DND-41 (cell line): Measurements from ENCODE around the gene CDC42EP2.

Experiments used
- ATAC-seq: fragments of 200-7000 bp; cut with Tn5 transposase; 3 replicates; pipeline ENCODE4 v1.9.1; 2021; ENCODE audit warnings: low read depth; ENCODE audit not compliant: insufficient read depth
- DNase-seq: peaks from one replicate; pipeline ENCODE4 v3.0.0-alpha.2; 2020
- H2AFZ ChIP-seq: 2 replicates; pipeline ENCODE4 v1.6.0; 2012; ENCODE audit warnings: low read depth, low read length
- H3K27ac ChIP-seq: 2 replicates; pipeline ENCODE4 v1.5.1; 2012; ENCODE audit warnings: low read length, inconsistent platforms
- H3K27me3 ChIP-seq: fragments of 200-600 bp; sonication (generic); 2 replicates; pipeline ENCODE4 v1.6.0; 2012; ENCODE audit warnings: low read length, mild to moderate bottlenecking, inconsistent platforms; ENCODE audit not compliant: insufficient read depth, poor library complexity
- H3K36me3 ChIP-seq: 2 replicates; pipeline ENCODE4 v1.5.1; 2012; ENCODE audit warnings: low read length, inconsistent platforms; ENCODE audit not compliant: insufficient read depth
- H3K4me1 ChIP-seq: 2 replicates; pipeline ENCODE4 v1.5.1; 2012; ENCODE audit warnings: mild to moderate bottlenecking, low read length; ENCODE audit not compliant: insufficient read depth
- H3K4me2 ChIP-seq: 2 replicates; pipeline ENCODE4 v1.6.0; 2012; ENCODE audit warnings: mild to moderate bottlenecking, moderate library complexity, low read length, inconsistent platforms; ENCODE audit not compliant: insufficient read depth
- H3K4me3 ChIP-seq, 2 experiments: fragments of 200-600 bp in 1 of 2; shearing (Covaris generic) in 1 of 2; 2 replicates each; pipeline ENCODE4 v1.5.1; 2012 to 2016; ENCODE audit warnings: inconsistent platforms in 2 of 2, low read length in 2 of 2, mild to moderate bottlenecking in 2 of 2, low read depth in 1 of 2, moderate library complexity in 1 of 2
- H3K79me2 ChIP-seq: 2 replicates; pipeline ENCODE4 v1.6.0; 2012; ENCODE audit warnings: low read length, inconsistent platforms; ENCODE audit not compliant: insufficient read depth
- H3K9ac ChIP-seq: 2 replicates; pipeline ENCODE4 v1.6.0; 2012; ENCODE audit warnings: low read depth, mild to moderate bottlenecking, inconsistent platforms, low read length, moderate library complexity
- H3K9me3 ChIP-seq: 2 replicates; pipeline ENCODE4 v1.5.1; 2012; ENCODE audit warnings: low read length, moderate library complexity, mild to moderate bottlenecking, inconsistent platforms; ENCODE audit not compliant: insufficient read depth, severe bottlenecking
- H4K20me1 ChIP-seq: 2 replicates; pipeline ENCODE4 v1.6.0; 2012; ENCODE audit warnings: low read length; ENCODE audit not compliant: insufficient read depth
- CTCF ChIP-seq: IDR thresholded peaks from 2 replicates; pipeline ENCODE4 v1.5.1; 2012; ENCODE audit warnings: borderline replicate concordance, low read length, moderate library complexity, mild to moderate bottlenecking; ENCODE audit not compliant: poor library complexity, severe bottlenecking; ENCODE audit errors: extremely low read depth
- EZH2 ChIP-seq: IDR thresholded peaks from 3 replicates; pipeline ENCODE4 v1.6.1; 2012; ENCODE audit warnings: borderline replicate concordance, low read depth, mild to moderate bottlenecking, moderate library complexity, low read length, inconsistent platforms; ENCODE audit not compliant: severe bottlenecking

CDC42EP2 gene

GRCh38 chr11:65334696-65335295, 20.1 kb downstream of the CDC42EP2 start:
- Histone ChIP-seq H2AFZ (no peak overlapping the region), H3K79me2 (peaks cover 61% of the 10 kb centered on the region), H3K9ac (peak overlapping the region; percentile 95), H3K27me3 (no peaks in the 10 kb centered on the region), H3K36me3 (peaks cover 19% of the 10 kb centered on the region), H3K4me2 (peak overlapping the region; percentile 86), H3K4me1 (peaks cover 25% of the 10 kb centered on the region), H3K4me3 (peak overlapping the region; percentile 79 to 96), H4K20me1 (peaks cover 25% of the 10 kb centered on the region; the same call in 1 of the 2 replicates), H3K27ac (peak overlapping the region; percentile 97), H3K9me3 (no peaks in the 10 kb centered on the region)
- TF ChIP-seq CTCF (no peak), EZH2 (no peak)
- DNase-seq (no peak), ATAC-seq (no peak)

- DNase-seq (no peak), ATAC-seq (no peak)
- no peaks in the 10 kb centered on the region for H3K9me3 ChIP-seq
- no peaks in the 10 kb centered on the region for H3K27me3 ChIP-seq
- no peak overlapping the region for H3K9ac ChIP-seq
- peaks cover 55% of the 10 kb centered on the region for H3K36me3 ChIP-seq
- H2AFZ ChIP-seq, result no peak overlapping the region
- H3K79me2 ChIP-seq, result peaks cover 73% of the 10 kb centered on the region
- H4K20me1 ChIP-seq, result peaks cover 29% of the 10 kb centered on the region; the same call in 1 of the 2 replicates
- H3K4me2 ChIP-seq, result no peak overlapping the region
- H3K4me1 ChIP-seq, result peaks cover 21% of the 10 kb centered on the region
- H3K4me3 ChIP-seq, result no peak overlapping the region
- TF ChIP-seq CTCF (no peak), EZH2 (no peak)
- no peak overlapping the region for H3K27ac ChIP-seq
These were observed 24.0 kb downstream of the CDC42EP2 start for GRCh38 chr11:65338676-65339075.

- no peak for ATAC-seq
- Histone ChIP-seq H3K79me2 (peaks cover 58% of the 10 kb centered on the region), H2AFZ (no peak overlapping the region), H3K27me3 (no peaks in the 10 kb centered on the region), H3K9ac (no peak overlapping the region), H4K20me1 (peaks cover 29% of the 10 kb centered on the region; the same call in 1 of the 2 replicates), H3K9me3 (no peaks in the 10 kb centered on the region), H3K4me3 (no peak overlapping the region), H3K4me1 (peaks cover 10% of the 10 kb centered on the region), H3K36me3 (peaks cover 71% of the 10 kb centered on the region), H3K4me2 (no peak overlapping the region), H3K27ac (no peak overlapping the region)
- TF ChIP-seq EZH2, result no peak
- TF ChIP-seq CTCF, result no peak
- no peak for DNase-seq
These were observed 25.6 kb downstream of the CDC42EP2 start for GRCh38 chr11:65340226-65340625.

- Histone ChIP-seq H3K79me2 (peaks cover 42% of the 10 kb centered on the region), H3K9me3 (no peaks in the 10 kb centered on the region), H3K4me2 (no peak overlapping the region), H3K27me3 (no peaks in the 10 kb centered on the region), H3K4me1 (no peaks in the 10 kb centered on the region), H3K36me3 (peaks cover 82% of the 10 kb centered on the region), H3K27ac (no peak overlapping the region), H2AFZ (no peak overlapping the region), H4K20me1 (peaks cover 23% of the 10 kb centered on the region; the same call in 1 of the 2 replicates), H3K9ac (no peak overlapping the region), H3K4me3 (no peak overlapping the region)
- ATAC-seq (no peak), DNase-seq (no peak)
- TF ChIP-seq CTCF (no peak), EZH2 (no peak)
These were observed 27.2 kb downstream of the CDC42EP2 start for GRCh38 chr11:65341856-65342255.
